Erythroblast (primary cell): ENCODE measurements around the gene GNG7.

Experiments used
- GATA1 ChIP-seq: IDR thresholded peaks from 2 replicates; pipeline ENCODE4 v1.6.1; 2011; ENCODE audit warnings: low read depth, mild to moderate bottlenecking, control low read depth, low read length, moderate library complexity
- POLR2A ChIP-seq: IDR thresholded peaks from 2 replicates; pipeline ENCODE4 v1.6.1; 2011; ENCODE audit warnings: mild to moderate bottlenecking, low read length

GRCh38 chr19:2592824-2593223, 109.7 kb downstream of the GNG7 start:
- TF ChIP-seq POLR2A, result no peak
- no peak for TF ChIP-seq GATA1
